H9 (cell line): ENCODE data around the gene PFN4. TPM values are rescaled to one million over a fixed set of nuclear protein-coding genes. Genes with fewer than 3 reads are reported as not detected.

Source experiments
- DNase-seq: peaks from one replicate; pipeline ENCODE4 v3.0.0-alpha.2; 2017
- H2AFZ ChIP-seq: one replicate; pipeline ENCODE4 v1.6.1; 2013; ENCODE audit warnings: mild to moderate bottlenecking, low read length, control low read depth, moderate library complexity
- H2AK5ac ChIP-seq: 2 replicates; pipeline ENCODE4 v1.6.1; 2013; ENCODE audit warnings: low read length, control low read depth, mixed read lengths; ENCODE audit not compliant: insufficient read length
- H2BK120ac ChIP-seq: one replicate; pipeline ENCODE4 v1.6.1; 2013; ENCODE audit warnings: low read depth, mild to moderate bottlenecking, low read length, control low read depth, inconsistent platforms; ENCODE audit not compliant: poor library complexity, severe bottlenecking
- H2BK12ac ChIP-seq: 2 replicates; pipeline ENCODE4 v1.6.1; 2013; ENCODE audit warnings: low read length, control low read depth, mixed read lengths, low read depth; ENCODE audit not compliant: insufficient read length
- H2BK15ac ChIP-seq: 2 replicates; pipeline ENCODE4 v1.6.1; 2013; ENCODE audit warnings: low read depth, low read length, control low read depth
- H2BK20ac ChIP-seq: one replicate; pipeline ENCODE4 v1.6.1; 2013; ENCODE audit warnings: low read depth, mild to moderate bottlenecking, low read length, control low read depth, inconsistent platforms; ENCODE audit not compliant: poor library complexity, severe bottlenecking
- H2BK5ac ChIP-seq: 2 replicates; pipeline ENCODE4 v1.6.1; 2013; ENCODE audit warnings: low read length, control low read depth, mixed read lengths; ENCODE audit not compliant: insufficient read length
- H3K14ac ChIP-seq: 2 replicates; pipeline ENCODE4 v1.6.1; 2013; ENCODE audit warnings: low read length, control low read depth; ENCODE audit not compliant: insufficient read depth
- H3K18ac ChIP-seq: 2 replicates; pipeline ENCODE4 v1.6.1; 2013; ENCODE audit warnings: low read depth, mild to moderate bottlenecking, mixed read lengths, low read length, control low read depth; ENCODE audit not compliant: insufficient read length
- H3K23ac ChIP-seq: 2 replicates; pipeline ENCODE4 v1.6.1; 2013; ENCODE audit warnings: low read length, control low read depth, mixed read lengths, low read depth; ENCODE audit not compliant: insufficient read length
- H3K23me2 ChIP-seq: 2 replicates; pipeline ENCODE4 v1.6.1; 2013; ENCODE audit warnings: low read depth, mild to moderate bottlenecking, mixed read lengths, low read length, control low read depth; ENCODE audit not compliant: insufficient read length, poor library complexity, severe bottlenecking
- H3K27ac ChIP-seq: 2 replicates; pipeline ENCODE4 v1.5.1; 2013; ENCODE audit warnings: low read length, control low read depth, mixed read lengths, low read depth; ENCODE audit not compliant: insufficient read length
- H3K27me3 ChIP-seq: 2 replicates; pipeline ENCODE4 v1.6.1; 2013; ENCODE audit warnings: low read length, control low read depth, inconsistent platforms; ENCODE audit not compliant: insufficient read depth
- H3K4ac ChIP-seq: 2 replicates; pipeline ENCODE4 v1.6.1; 2013; ENCODE audit warnings: low read depth, mild to moderate bottlenecking, control low read depth, inconsistent platforms, low read length, moderate library complexity
- H3K4me1 ChIP-seq: 2 replicates; pipeline ENCODE4 v1.6.1; 2013; ENCODE audit warnings: low read length, control low read depth, inconsistent platforms; ENCODE audit not compliant: insufficient read depth
- H3K4me2 ChIP-seq: 2 replicates; pipeline ENCODE4 v1.6.1; 2013; ENCODE audit warnings: low read length, control low read depth, mixed read lengths; ENCODE audit not compliant: insufficient read length, insufficient read depth
- H3K56ac ChIP-seq: 2 replicates; pipeline ENCODE4 v1.6.1; 2013; ENCODE audit warnings: low read depth, mild to moderate bottlenecking, mixed read lengths, low read length, control low read depth; ENCODE audit not compliant: insufficient read length
- H3K79me1 ChIP-seq: 2 replicates; pipeline ENCODE4 v1.6.1; 2013; ENCODE audit warnings: low read depth, mild to moderate bottlenecking, moderate library complexity, low read length, control low read depth, inconsistent platforms; ENCODE audit not compliant: insufficient read depth, poor library complexity, severe bottlenecking
- H3K79me2 ChIP-seq: 2 replicates; pipeline ENCODE4 v1.6.1; 2013; ENCODE audit warnings: low read length, control low read depth, inconsistent platforms; ENCODE audit not compliant: insufficient read depth
- H3K9ac ChIP-seq: 2 replicates; pipeline ENCODE4 v1.6.1; 2013; ENCODE audit warnings: low read length, control low read depth, mixed read lengths; ENCODE audit not compliant: insufficient read length; ENCODE audit errors: extremely low read depth
- H3K9me3 ChIP-seq: one replicate; pipeline ENCODE4 v1.6.1; 2013; ENCODE audit warnings: low read depth, low read length, inconsistent platforms; ENCODE audit not compliant: control insufficient read depth
- H3T11ph ChIP-seq: one replicate; pipeline ENCODE4 v1.6.1; 2013; ENCODE audit warnings: mild to moderate bottlenecking, low read length, control low read depth, inconsistent platforms
- H4K20me1 ChIP-seq: one replicate; pipeline ENCODE4 v1.6.1; 2013; ENCODE audit not compliant: control insufficient read depth, insufficient read length, insufficient read depth
- H4K5ac ChIP-seq: 2 replicates; pipeline ENCODE4 v1.6.1; 2013; ENCODE audit warnings: low read depth, mild to moderate bottlenecking, mixed read lengths, low read length, control low read depth; ENCODE audit not compliant: insufficient read length
- H4K8ac ChIP-seq: replicated peaks from 2 replicates; pipeline ENCODE4 v1.6.1; 2013; ENCODE audit warnings: low read length, control low read depth, mixed read lengths, low read depth; ENCODE audit not compliant: insufficient read length
- H4K91ac ChIP-seq: 2 replicates; pipeline ENCODE4 v1.6.1; 2013; ENCODE audit warnings: low read depth, mild to moderate bottlenecking, moderate library complexity, mixed read lengths, low read length, control low read depth; ENCODE audit not compliant: insufficient read length
- H3K27ac Mint-ChIP-seq, 3 experiments: 2 replicates in 2 of 3; 3 replicates in 1 of 3; pipeline ENCODE4 v1.8.0; 2020 to 2021; ENCODE audit warnings: mixed read lengths in 3 of 3, mild to moderate bottlenecking in 1 of 3, moderate library complexity in 1 of 3
- H3K27me3 Mint-ChIP-seq: 2 replicates; pipeline ENCODE4 v1.8.0; 2021; ENCODE audit warnings: low read depth, mild to moderate bottlenecking, moderate library complexity, mixed read lengths
- H3K36me3 Mint-ChIP-seq, 3 experiments: 2 replicates in 2 of 3; 3 replicates in 1 of 3; pipeline ENCODE4 v1.8.0; 2020 to 2021; ENCODE audit warnings: low read depth in 3 of 3, mixed read lengths in 3 of 3; ENCODE audit not compliant: insufficient read depth in 1 of 3
- H3K4me1 Mint-ChIP-seq, 2 experiments: 2 replicates each; pipeline ENCODE4 v1.8.0; 2020; ENCODE audit warnings: mixed read lengths in 2 of 2
- H3K4me3 Mint-ChIP-seq, 2 experiments: 2 replicates in 1 of 2; 3 replicates in 1 of 2; pipeline ENCODE4 v1.8.0; 2020 to 2021; ENCODE audit warnings: mild to moderate bottlenecking in 2 of 2, mixed read lengths in 2 of 2, moderate library complexity in 1 of 2
- H3K9me3 Mint-ChIP-seq, 2 experiments: 2 replicates in 1 of 2; 3 replicates in 1 of 2; pipeline ENCODE4 v1.8.0; 2020; ENCODE audit warnings: mild to moderate bottlenecking in 2 of 2, mixed read lengths in 2 of 2, moderate library complexity in 1 of 2
- WGBS: extraction: QIAGEN DNeasy Blood & Tissue Kit; methylation state at CpG from one replicate; pipeline ENCODE4 v1.1.7; 2013; ENCODE audit warnings: missing lambda C conversion rate, low lambda C conversion rate, mixed read lengths; ENCODE audit not compliant: insufficient read length; ENCODE audit errors: extremely low coverage; 5-methylcytosine and 5-hydroxymethylcytosine counted together
- total RNA-seq: library from RNA; stranded (reverse); gene quantifications from 2 replicates; pipeline ENCODE4 v1.2.1, GENCODE V29; 2021
- TF ChIP-seq, protein P1 (sequence below): fragments of 200-600 bp; sonication (generic); conservative IDR thresholded peaks from 3 replicates; pipeline ENCODE4 v1.8.0; 2021; ENCODE audit warnings: antibody characterized with exemption, mild to moderate bottlenecking

Gene PFN4
- total RNA-seq, 1 experiment from 2014 or later, result not detected

DNA sequence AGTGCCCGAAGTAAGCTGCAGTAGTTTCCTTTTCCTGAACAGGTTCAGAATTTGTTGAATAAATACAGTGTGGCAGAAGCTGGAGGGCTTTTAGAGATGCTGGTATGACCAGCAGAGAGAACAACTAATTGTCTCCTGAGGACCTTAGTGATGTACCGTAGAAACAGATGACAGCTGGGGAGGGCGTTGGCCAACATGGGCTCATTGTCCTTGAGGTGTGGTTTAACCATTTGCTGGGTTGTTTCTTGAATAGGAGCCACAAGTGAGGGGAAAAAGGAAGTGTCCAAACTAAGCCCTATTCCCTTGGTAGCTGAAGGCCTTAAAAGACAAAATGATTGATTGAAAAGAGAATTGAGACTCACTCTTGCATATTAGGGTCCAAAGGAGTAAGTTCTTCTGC lies 40.1 kb upstream of the PFN4 start:
- H3K23me2 ChIP-seq, result no peaks in the 10 kb centered on the region
- no peak overlapping the region for H3K4me3 Mint-ChIP-seq
- H3K4me1 ChIP-seq, result no peaks in the 10 kb centered on the region
- peaks cover 8 to 14% of the 10 kb centered on the region in 2 experiments; a peak in 4 of 5 replicates for H3K9me3 Mint-ChIP-seq
- no peak overlapping the region for H2BK12ac ChIP-seq
- no peaks in the 10 kb centered on the region; the same call in 1 of the 2 replicates for H3K27me3 Mint-ChIP-seq
- no peak overlapping the region for H2BK20ac ChIP-seq
- H3K9me3 ChIP-seq, result no peaks in the 10 kb centered on the region
- H2AFZ ChIP-seq, result no peak overlapping the region
- no peak overlapping the region for H4K8ac ChIP-seq
- H3K79me2 ChIP-seq, result no peaks in the 10 kb centered on the region
- H2BK5ac ChIP-seq, result no peak overlapping the region
- H3K9ac ChIP-seq, result no peak overlapping the region
- no peak overlapping the region for H2BK120ac ChIP-seq
- no peak overlapping the region for H3K4me2 ChIP-seq
- peaks cover 7 to 12% of the 10 kb centered on the region in 2 experiments for H3K4me1 Mint-ChIP-seq
- H3K36me3 Mint-ChIP-seq, result peaks cover 0 to 5% (median 0%) of the 10 kb centered on the region in 3 experiments; a peak in 3 of 7 replicates
- H4K91ac ChIP-seq, result no peak overlapping the region
- no peak overlapping the region for H3K4ac ChIP-seq
- TF ChIP-seq, protein P1, sequence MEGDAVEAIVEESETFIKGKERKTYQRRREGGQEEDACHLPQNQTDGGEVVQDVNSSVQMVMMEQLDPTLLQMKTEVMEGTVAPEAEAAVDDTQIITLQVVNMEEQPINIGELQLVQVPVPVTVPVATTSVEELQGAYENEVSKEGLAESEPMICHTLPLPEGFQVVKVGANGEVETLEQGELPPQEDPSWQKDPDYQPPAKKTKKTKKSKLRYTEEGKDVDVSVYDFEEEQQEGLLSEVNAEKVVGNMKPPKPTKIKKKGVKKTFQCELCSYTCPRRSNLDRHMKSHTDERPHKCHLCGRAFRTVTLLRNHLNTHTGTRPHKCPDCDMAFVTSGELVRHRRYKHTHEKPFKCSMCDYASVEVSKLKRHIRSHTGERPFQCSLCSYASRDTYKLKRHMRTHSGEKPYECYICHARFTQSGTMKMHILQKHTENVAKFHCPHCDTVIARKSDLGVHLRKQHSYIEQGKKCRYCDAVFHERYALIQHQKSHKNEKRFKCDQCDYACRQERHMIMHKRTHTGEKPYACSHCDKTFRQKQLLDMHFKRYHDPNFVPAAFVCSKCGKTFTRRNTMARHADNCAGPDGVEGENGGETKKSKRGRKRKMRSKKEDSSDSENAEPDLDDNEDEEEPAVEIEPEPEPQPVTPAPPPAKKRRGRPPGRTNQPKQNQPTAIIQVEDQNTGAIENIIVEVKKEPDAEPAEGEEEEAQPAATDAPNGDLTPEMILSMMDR, result no peak
- no peak overlapping the region for H3T11ph ChIP-seq
- no peaks in the 10 kb centered on the region for H3K79me1 ChIP-seq
- no CpG with 5 or more reads among the region's 3 CpGs for WGBS
- no peak overlapping the region for H3K27ac Mint-ChIP-seq
- no peaks in the 10 kb centered on the region for H4K20me1 ChIP-seq
- H3K56ac ChIP-seq, result no peak overlapping the region
- DNase-seq, result no peak
- H3K27me3 ChIP-seq, result no peaks in the 10 kb centered on the region; the same call in 1 of the 2 replicates
- H2AK5ac ChIP-seq, result no peak overlapping the region
- no peak overlapping the region for H3K14ac ChIP-seq
- H4K5ac ChIP-seq, result no peak overlapping the region
- no peak overlapping the region for H3K18ac ChIP-seq
- H3K27ac ChIP-seq, result no peak overlapping the region
- no peak overlapping the region for H3K23ac ChIP-seq
- no peak overlapping the region for H2BK15ac ChIP-seq
